Naive thymus-derived CD8-positive, alpha-beta T cell (primary cell): ENCODE results near the gene PPP1R7. TPM values are rescaled to one million over a fixed set of nuclear protein-coding genes. Genes with fewer than 3 reads are reported as not detected.

Source experiments
- ATAC-seq, 2 donors: fragments of 150-1000 bp; cut with Tn5 transposase in 1 of 2; sonication (Bioruptor Pico), chemical (Tn5 transposase) in 1 of 2; 1 replicate in 1 of 2; 2 replicates in 1 of 2; pipeline ENCODE4 v1.10.0; 2021; ENCODE audit warnings: mild to moderate bottlenecking in 2 of 2, moderate library complexity in 2 of 2
- POLR2A ChIA-PET: fragments of 350-600 bp; sonication (Branson Sonifier 250); formaldehyde crosslinking; loops from one replicate; lab custom pipeline; 2021; ENCODE audit warnings: antibody characterized with exemption; lab: Charles Lee
- DNase-seq, 10 donors: peaks; one replicate each; pipeline versions ENCODE4 v3.0.0 to v3.0.0-alpha.2; 2020 to 2022
- H3K27ac Mint-ChIP-seq, 10 donors: one replicate each; pipeline ENCODE4 v1.8.0; 2020 to 2022; ENCODE audit warnings: mild to moderate bottlenecking in 10 of 10, mixed read lengths in 10 of 10, moderate library complexity in 4 of 10, inconsistent platforms in 1 of 10
- H3K27me3 Mint-ChIP-seq, 5 donors: one replicate each; pipeline ENCODE4 v1.8.0; 2021 to 2022; ENCODE audit warnings: mixed read lengths in 5 of 5
- H3K36me3 Mint-ChIP-seq, 3 donors: one replicate each; pipeline ENCODE4 v1.8.0; 2020 to 2022; ENCODE audit warnings: mixed read lengths in 3 of 3, mild to moderate bottlenecking in 2 of 3, inconsistent platforms in 1 of 3
- H3K4me1 Mint-ChIP-seq, 4 donors: one replicate each; pipeline ENCODE4 v1.8.0; 2021 to 2022; ENCODE audit warnings: mixed read lengths in 4 of 4
- H3K4me3 Mint-ChIP-seq, 10 donors: one replicate each; pipeline ENCODE4 v1.8.0; 2020 to 2022; ENCODE audit warnings: mild to moderate bottlenecking in 10 of 10, mixed read lengths in 10 of 10, moderate library complexity in 6 of 10, inconsistent platforms in 1 of 10
- H3K9me3 Mint-ChIP-seq, 9 donors: one replicate each; pipeline ENCODE4 v1.8.0; 2020 to 2022; ENCODE audit warnings: mixed read lengths in 9 of 9, mild to moderate bottlenecking in 3 of 9, inconsistent platforms in 1 of 9, moderate library complexity in 1 of 9
- polyA plus RNA-seq, 3 donors: library from polyadenylated mRNA; unstranded; fragments of 300-500 nt; fragmentation: Illumina TruSeq; gene quantifications; one replicate each; pipeline ENCODE4 v1.2.3, GENCODE V29; 2021
- total RNA-seq, 8 experiments: library from RNA in 2 of 8; stranded (reverse) in 2 of 8; gene quantifications; one replicate each; pipeline ENCODE4 v1.2.3 and lab custom pipeline; 2021 to 2026

PPP1R7 gene
- total and polyA plus RNA-seq, 5 experiments from 2014 or later, result 60.4 to 115 (median 109) TPM

DNA sequence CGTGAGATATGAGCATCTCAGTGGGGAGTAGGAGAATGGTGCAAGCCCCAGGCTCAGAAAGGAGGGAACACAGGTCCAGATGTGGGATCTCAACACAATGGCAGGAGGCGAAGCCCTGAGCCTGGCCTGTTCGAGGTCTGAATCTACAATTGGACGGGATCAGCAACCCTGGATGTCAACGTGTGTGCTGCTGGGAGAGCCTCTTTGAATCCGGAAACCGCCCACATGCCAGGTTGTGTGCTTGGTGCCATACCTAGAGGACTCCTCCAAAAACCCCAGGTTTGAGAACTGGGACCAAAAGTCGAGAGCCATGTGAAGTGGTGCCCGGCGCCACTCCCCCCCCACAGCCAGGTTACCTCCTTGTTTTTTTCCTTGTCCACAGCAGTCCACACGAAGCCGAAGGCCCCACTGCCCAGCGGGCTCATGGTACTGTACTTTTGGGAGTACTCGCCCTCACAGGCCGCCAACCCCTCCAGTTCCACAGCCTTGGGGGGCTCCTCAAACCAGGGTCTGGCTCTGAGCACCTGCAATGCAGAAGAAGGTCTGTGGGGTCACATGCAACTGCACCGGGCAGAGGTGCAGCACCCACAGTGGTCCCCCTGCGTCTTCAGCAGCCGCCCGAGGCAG lies 27.8 kb upstream of the PPP1R7 start:
- H3K27ac Mint-ChIP-seq, result peak overlapping the region in 4 of 10 donors; percentile 29 to 62 (median 36)
- POLR2A ChIA-PET, result no interaction called here
- H3K36me3 Mint-ChIP-seq, result peaks cover 10 to 44% (median 24%) of the 10 kb centered on the region in 3 donors
- no peaks in the 10 kb centered on the region for H3K27me3 Mint-ChIP-seq
- no peak for ATAC-seq
- peaks cover 0 to 4% (median 0%) of the 10 kb centered on the region in 9 donors for H3K9me3 Mint-ChIP-seq
- H3K4me3 Mint-ChIP-seq, result peak overlapping the region in 1 of 10 donors; percentile 11
- peaks cover 0 to 11% (median 3%) of the 10 kb centered on the region in 4 donors for H3K4me1 Mint-ChIP-seq
- DNase-seq, result no peak

DNA sequence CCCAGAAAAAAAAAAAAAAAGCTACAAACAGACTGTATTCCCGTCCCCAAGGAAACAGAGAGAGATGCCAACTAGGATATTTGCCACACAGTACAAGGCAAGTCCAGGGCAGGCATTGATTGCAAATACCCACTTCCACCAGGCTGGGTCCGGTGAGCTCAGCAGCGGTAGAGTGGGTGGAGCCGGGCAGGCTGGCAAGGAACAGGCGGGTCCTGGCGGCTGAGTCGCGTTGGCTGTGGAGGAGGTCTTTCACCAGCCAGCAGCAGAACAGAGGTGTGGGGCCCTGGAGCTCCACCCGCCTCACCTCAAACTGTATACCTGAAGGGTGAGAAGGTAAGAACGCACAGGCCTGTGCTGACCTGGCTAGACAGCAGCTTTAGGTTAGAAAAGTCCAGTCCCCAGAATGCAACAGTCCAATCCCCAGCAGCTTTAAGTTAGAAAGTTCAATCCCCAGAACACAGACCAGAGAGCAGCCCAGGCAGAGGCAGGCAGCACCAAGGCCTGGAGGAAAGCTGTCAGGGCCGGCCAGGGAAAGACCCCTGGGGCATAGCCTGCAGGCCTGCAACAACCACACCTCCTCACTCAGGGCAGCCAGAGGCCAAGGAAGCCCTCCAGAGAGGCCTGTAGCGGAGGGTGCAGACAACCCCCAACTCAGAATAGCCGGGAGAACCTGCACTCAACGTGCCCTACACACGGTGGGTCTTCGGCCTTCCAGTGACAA lies 26.3 kb upstream of the PPP1R7 start:
- H3K36me3 Mint-ChIP-seq, result peaks cover 10 to 37% (median 22%) of the 10 kb centered on the region in 3 donors
- peak overlapping the region in 6 of 10 donors; percentile 14 to 85 (median 60) for H3K27ac Mint-ChIP-seq
- H3K4me3 Mint-ChIP-seq, result peak overlapping the region in 2 of 10 donors; percentile 8 to 39
- H3K4me1 Mint-ChIP-seq, result peaks cover 2 to 17% (median 12%) of the 10 kb centered on the region in 4 donors
- H3K27me3 Mint-ChIP-seq, result no peaks in the 10 kb centered on the region
- DNase-seq (no peak), ATAC-seq (peak; percentile 77 to 82)
- peaks cover 0 to 4% (median 0%) of the 10 kb centered on the region in 9 donors for H3K9me3 Mint-ChIP-seq
- POLR2A ChIA-PET, result interaction anchor here (0.9 to 1.8 kb wide), 8 partner anchors 11 to 28 kb away, joined by 3 to 8 read pairs (median 4); partner anchors contain the start of gene PASK

DNA sequence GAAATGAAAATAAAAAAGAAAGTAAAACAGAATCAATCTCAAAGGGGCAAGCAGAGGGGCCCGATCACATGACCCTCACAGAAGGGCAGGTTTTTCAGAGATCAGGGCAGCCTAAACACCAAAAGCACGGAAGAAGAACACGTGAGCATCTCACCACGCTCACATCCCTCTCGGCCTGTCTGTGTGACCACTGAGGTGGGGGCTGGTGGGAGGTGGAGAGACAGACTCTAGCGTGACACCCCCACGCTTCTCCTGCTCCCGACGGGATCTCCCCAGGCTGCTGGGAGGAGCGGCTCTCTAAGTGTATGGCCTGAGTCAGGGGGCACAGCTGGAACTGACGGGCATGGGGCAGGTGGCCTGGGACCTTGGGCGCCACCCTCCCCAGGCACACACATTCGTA lies 24.6 kb upstream of the PPP1R7 start:
- peaks cover 2 to 17% (median 12%) of the 10 kb centered on the region in 4 donors for H3K4me1 Mint-ChIP-seq

DNA sequence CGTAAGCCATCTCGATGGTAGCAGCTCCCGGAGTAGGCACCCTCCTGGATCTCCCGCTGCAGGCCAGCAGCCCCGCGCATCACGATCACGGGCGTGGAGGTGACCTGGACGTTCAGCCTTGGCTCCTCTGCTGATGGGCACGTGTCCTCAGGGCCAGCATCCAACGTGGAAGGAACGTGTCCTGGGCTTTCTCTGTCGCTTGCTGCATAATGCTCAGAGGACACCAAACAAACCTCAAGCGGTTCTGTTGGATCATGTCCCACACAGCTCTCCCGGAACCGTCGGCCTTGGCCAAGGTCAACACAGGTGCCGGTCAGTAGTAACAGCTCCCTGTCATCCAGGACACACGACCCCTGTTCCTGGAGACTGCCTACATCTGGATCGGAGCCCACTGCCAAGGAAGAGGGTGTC lies 24.1 kb upstream of the PPP1R7 start:
- ATAC-seq, result no peak
- Mint-ChIP-seq H3K4me1 (peaks cover 2 to 17% (median 12%) of the 10 kb centered on the region in 4 donors), H3K9me3 (no peaks in the 10 kb centered on the region), H3K27me3 (no peaks in the 10 kb centered on the region), H3K36me3 (peaks cover 4 to 34% (median 13%) of the 10 kb centered on the region in 3 donors), H3K4me3 (no peak overlapping the region), H3K27ac (peak overlapping the region in 1 of 10 donors; percentile 18)
- no peak for DNase-seq
- POLR2A ChIA-PET, result interaction anchor here (1.3 kb wide), 1 partner anchor 14 kb away, joined by 6 read pairs; no protein-coding TSS in a partner anchor

More for the DNA sequence above, 24.6 kb upstream of the PPP1R7 start:
- no peaks in the 10 kb centered on the region for H3K9me3 Mint-ChIP-seq
- H3K27me3 Mint-ChIP-seq, result no peaks in the 10 kb centered on the region
- H3K27ac Mint-ChIP-seq, result peak overlapping the region in 3 of 10 donors; percentile 10 to 77 (median 17)
- DNase-seq (no peak), ATAC-seq (peak in 1 of 2 donors; percentile 31)
- H3K4me3 Mint-ChIP-seq, result no peak overlapping the region
- POLR2A ChIA-PET, result interaction anchor here (0.7 to 1.3 kb wide), 2 partner anchors 13 to 24 kb away, joined by 6 read pairs; partner anchors contain the start of gene PASK
- H3K36me3 Mint-ChIP-seq, result peaks cover 10 to 37% (median 19%) of the 10 kb centered on the region in 3 donors

DNA sequence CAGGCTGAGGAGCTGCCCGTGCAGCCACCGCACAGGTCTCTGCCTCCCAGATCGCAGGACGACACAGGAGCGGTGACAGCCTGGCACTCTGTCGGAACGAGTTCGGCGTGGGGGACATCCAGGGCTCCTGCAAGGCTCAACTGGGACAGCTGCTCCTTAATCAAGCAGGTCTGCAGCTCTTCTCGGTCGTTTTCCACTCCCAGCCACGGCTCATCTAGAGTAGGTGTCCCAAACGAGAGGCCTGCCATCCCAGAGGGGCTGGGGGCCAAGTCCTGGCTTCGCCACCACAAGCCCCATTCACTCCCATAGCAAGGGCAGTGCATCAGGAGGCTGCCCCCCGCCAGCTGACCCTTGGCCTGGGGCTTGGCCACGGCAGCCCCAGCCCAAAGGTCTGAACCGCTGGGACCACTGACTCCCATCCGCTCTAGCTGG lies 23.5 kb upstream of the PPP1R7 start:
- no peaks in the 10 kb centered on the region for H3K27me3 Mint-ChIP-seq
- no peak overlapping the region for H3K4me3 Mint-ChIP-seq
- H3K4me1 Mint-ChIP-seq, result peaks cover 2 to 17% (median 12%) of the 10 kb centered on the region in 4 donors
- no peaks in the 10 kb centered on the region for H3K9me3 Mint-ChIP-seq
- ATAC-seq (no peak), DNase-seq (no peak)
- H3K27ac Mint-ChIP-seq, result no peak overlapping the region
- POLR2A ChIA-PET, result interaction anchor here (0.9 to 1.3 kb wide), 2 partner anchors 10 to 15 kb away, joined by 3 to 6 read pairs; no protein-coding TSS in a partner anchor
- peaks cover 0 to 30% (median 8%) of the 10 kb centered on the region in 3 donors for H3K36me3 Mint-ChIP-seq

- POLR2A ChIA-PET, result interaction anchor here (0.7 kb wide), 1 partner anchor 38 kb away, joined by 4 read pairs; no protein-coding TSS in a partner anchor
- H3K9me3 Mint-ChIP-seq, result no peaks in the 10 kb centered on the region
- no peak for DNase-seq
- peaks cover 2 to 15% (median 12%) of the 10 kb centered on the region in 4 donors for H3K4me1 Mint-ChIP-seq
- no peak overlapping the region for H3K4me3 Mint-ChIP-seq
- peak overlapping the region; percentile 53 to 88 (median 78) for H3K27ac Mint-ChIP-seq
- ATAC-seq, result no peak
- H3K36me3 Mint-ChIP-seq, result peaks cover 0 to 32% (median 11%) of the 10 kb centered on the region in 3 donors
- no peaks in the 10 kb centered on the region for H3K27me3 Mint-ChIP-seq
Measured at GRCh38 chr2:241128266-241128665, 22.0 kb upstream of the PPP1R7 start.

GRCh38 chr2:241129086-241129871 lies 21.0 kb upstream of the PPP1R7 start:
- ATAC-seq, result no peak
- POLR2A ChIA-PET, result interaction anchor here (1.1 to 1.2 kb wide), 2 partner anchors 18 to 132 kb away, joined by 3 to 4 read pairs; no protein-coding TSS in a partner anchor
- DNase-seq, result no peak
- H3K36me3 Mint-ChIP-seq, result peaks cover 0 to 34% (median 8%) of the 10 kb centered on the region in 3 donors
- H3K27me3 Mint-ChIP-seq, result no peaks in the 10 kb centered on the region
- H3K9me3 Mint-ChIP-seq, result no peaks in the 10 kb centered on the region
- no peak overlapping the region for H3K4me3 Mint-ChIP-seq
- H3K27ac Mint-ChIP-seq, result peak overlapping the region in 6 of 10 donors; percentile 61 to 91 (median 78)
- H3K4me1 Mint-ChIP-seq, result peaks cover 2 to 13% (median 11%) of the 10 kb centered on the region in 4 donors

DNA sequence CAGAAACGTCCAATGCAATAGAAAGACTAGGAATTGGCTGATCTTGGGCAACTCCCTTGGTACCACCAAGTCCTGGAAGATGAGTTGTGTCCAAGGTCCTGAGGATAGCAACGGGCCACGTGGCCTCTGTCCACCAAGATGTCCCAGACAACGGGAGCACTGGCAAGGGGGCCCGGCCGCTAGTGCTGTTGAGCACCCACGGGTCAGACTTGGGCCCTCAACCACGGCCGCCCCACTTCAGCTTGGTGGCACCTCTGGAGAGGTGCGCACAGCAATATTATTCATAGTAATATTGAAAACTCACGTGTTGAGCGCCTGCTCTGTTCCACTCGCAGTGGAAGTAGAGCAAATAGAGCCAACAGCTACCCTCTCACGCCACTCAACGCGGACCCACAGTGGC lies 20.0 kb upstream of the PPP1R7 start:
- H3K4me3 Mint-ChIP-seq, result no peak overlapping the region
- peaks cover 0 to 38% (median 8%) of the 10 kb centered on the region in 3 donors for H3K36me3 Mint-ChIP-seq
- H3K27me3 Mint-ChIP-seq, result no peaks in the 10 kb centered on the region
- peak overlapping the region in 2 of 10 donors; percentile 7 to 65 for H3K27ac Mint-ChIP-seq
- H3K4me1 Mint-ChIP-seq, result peaks cover 2 to 13% (median 11%) of the 10 kb centered on the region in 4 donors
- ATAC-seq (no peak), DNase-seq (no peak)
- POLR2A ChIA-PET, result interaction anchor here (1.1 to 1.2 kb wide), 2 partner anchors 19 to 133 kb away, joined by 3 to 4 read pairs; no protein-coding TSS in a partner anchor
- H3K9me3 Mint-ChIP-seq, result no peaks in the 10 kb centered on the region

DNA sequence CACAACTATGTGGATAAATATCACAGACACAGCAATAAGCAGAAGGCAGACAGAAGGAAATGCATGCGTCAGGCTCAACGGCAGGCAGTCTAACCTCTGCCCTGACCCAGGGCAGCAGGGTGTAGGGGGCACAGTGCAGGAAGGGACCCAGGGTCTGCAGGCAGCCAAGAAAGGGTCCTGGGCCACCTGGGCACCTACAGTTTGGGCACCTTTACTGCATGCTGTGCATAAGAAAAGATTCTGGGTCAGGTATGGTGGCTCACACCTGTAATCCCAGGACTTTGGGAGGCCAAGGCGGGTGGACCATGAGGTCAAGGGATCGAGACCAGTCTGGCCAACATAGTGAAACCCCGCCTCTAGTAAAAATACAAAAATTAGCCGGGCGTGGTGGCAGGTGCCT lies 18.7 kb upstream of the PPP1R7 start:
- no peak for ATAC-seq
- DNase-seq, result no peak
- no peak overlapping the region for H3K27ac Mint-ChIP-seq
- no peaks in the 10 kb centered on the region for H3K9me3 Mint-ChIP-seq
- peaks cover 2 to 13% (median 11%) of the 10 kb centered on the region in 4 donors for H3K4me1 Mint-ChIP-seq
- POLR2A ChIA-PET, result interaction anchor here (1.2 kb wide), 1 partner anchor 39 kb away, joined by 3 read pairs; no protein-coding TSS in a partner anchor
- no peaks in the 10 kb centered on the region for H3K27me3 Mint-ChIP-seq
- peaks cover 0 to 43% (median 10%) of the 10 kb centered on the region in 3 donors for H3K36me3 Mint-ChIP-seq
- no peak overlapping the region for H3K4me3 Mint-ChIP-seq

DNA sequence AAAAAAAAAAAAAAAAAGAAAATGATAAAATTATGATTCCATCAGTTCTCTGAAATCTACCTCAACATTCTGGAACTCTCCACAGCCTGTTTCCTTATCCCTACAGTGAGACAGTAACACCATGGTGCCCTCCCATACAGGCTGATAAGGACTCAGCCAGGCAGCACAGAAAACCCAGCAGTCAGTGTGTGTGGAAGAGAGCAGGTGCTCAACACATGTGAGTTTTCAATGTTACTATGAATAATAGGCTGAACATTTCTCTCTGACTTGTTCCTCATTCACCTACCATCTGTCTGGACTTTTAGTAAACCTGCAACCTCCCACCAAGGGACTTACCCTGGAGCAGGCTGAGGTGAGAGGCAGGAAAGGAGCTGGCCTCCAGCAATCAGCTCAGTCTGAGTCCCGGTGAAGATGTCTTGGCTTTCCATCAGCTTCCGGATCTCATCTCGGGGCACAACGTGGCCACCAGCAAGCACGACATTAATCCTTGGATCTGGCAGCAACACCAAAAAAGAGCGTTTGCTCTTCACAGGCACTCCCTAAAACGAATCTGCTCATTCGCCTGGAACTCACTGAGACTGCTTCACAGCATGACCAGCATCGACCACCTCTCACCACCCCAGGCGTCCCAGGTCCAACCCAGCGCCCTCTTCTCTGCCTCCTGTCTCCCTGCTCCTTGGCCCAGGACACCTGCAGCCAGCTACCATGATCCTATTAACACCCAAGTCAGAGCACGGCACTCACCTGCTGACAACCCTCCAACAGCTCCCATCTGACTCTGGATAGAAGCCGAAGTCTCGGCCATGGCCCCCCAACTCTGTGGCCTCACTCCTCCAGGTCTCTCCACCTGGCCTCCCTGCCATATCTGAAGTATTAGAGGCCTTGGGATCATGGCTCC lies 17.5 kb upstream of the PPP1R7 start:
- Mint-ChIP-seq H3K9me3 (no peaks in the 10 kb centered on the region), H3K27me3 (no peaks in the 10 kb centered on the region), H3K27ac (peak overlapping the region in 4 of 10 donors; percentile 7 to 51 (median 26)), H3K4me3 (no peak overlapping the region), H3K36me3 (peaks cover 0 to 46% (median 10%) of the 10 kb centered on the region in 3 donors), H3K4me1 (peaks cover 2 to 6% (median 5%) of the 10 kb centered on the region in 4 donors)
- POLR2A ChIA-PET, result interaction anchor here (0.6 to 1.2 kb wide), 3 partner anchors 41 to 592 kb away, joined by 3 to 4 read pairs (median 3); partner anchors contain the start of gene MAB21L4
- no peak for DNase-seq
- ATAC-seq, result no peak

- Mint-ChIP-seq H3K27me3 (no peaks in the 10 kb centered on the region), H3K27ac (peak overlapping the region in 1 of 10 donors; percentile 51), H3K36me3 (peaks cover 0 to 52% (median 10%) of the 10 kb centered on the region in 3 donors), H3K4me1 (no peaks in the 10 kb centered on the region), H3K4me3 (no peak overlapping the region), H3K9me3 (no peaks in the 10 kb centered on the region)
- no peak for DNase-seq
- no peak for ATAC-seq
- POLR2A ChIA-PET, result interaction anchor here (0.7 kb wide), 1 partner anchor 238 kb away, joined by 4 read pairs; the partner anchor contains the start of gene MAB21L4
Measured at GRCh38 chr2:241133436-241133820, 16.8 kb upstream of the PPP1R7 start.
